Tracheal epithelial cell (primary cell): ENCODE measurements around the gene PRRC2A. TPM values are rescaled to one million over a fixed set of nuclear protein-coding genes. Genes with fewer than 3 reads are reported as not detected.

ENCODE experiments used
- total RNA-seq: library from RNA; depleted of rRNA; stranded (reverse); fragments of >200 nt; gene quantifications from 2 replicates; pipeline ENCODE4 v1.2.1, GENCODE V29; 2014

The PRRC2A gene
- 23.6 and 35.6 TPM in 2 replicates for total RNA-seq

GRCh38 chr6:31620586-31621319, at the start of gene PRRC2A:
PRRC2A (plus strand) TSS chr6:31620715; CDS start chr6:31622790, 2,075 bp downstream.

GRCh38 chr6:31572041-31572911, 48.2 kb upstream of the PRRC2A start, which contains the start of gene LTA:
LTA (plus strand) TSS chr6:31572289; CDS start chr6:31572743, 454 bp downstream.

GRCh38 chr6:31575335-31575901, 45.1 kb upstream of the PRRC2A start, which contains the start of gene TNF:
TNF (plus strand) TSS chr6:31575565; CDS start chr6:31575742, 177 bp downstream.

GRCh38 chr6:31582230-31582643, 38.3 kb upstream of the PRRC2A start, which contains the start of gene LTB:
LTB (minus strand) TSS chr6:31582424; CDS start chr6:31582417, 7 bp downstream.

GRCh38 chr6:31586008-31586407, 34.5 kb upstream of the PRRC2A start, which contains the start of gene LST1:
LST1 (plus strand) TSS chr6:31586277; CDS start chr6:31587300, 1,023 bp downstream.

GRCh38 chr6:31614684-31615578, 5.6 kb upstream of the PRRC2A start, which contains the start of gene AIF1:
AIF1 (plus strand) TSS chr6:31615234; CDS start chr6:31615330, 96 bp downstream.

GRCh38 chr6:31655349-31656237, 35.1 kb downstream of the PRRC2A start, which contains the start of gene APOM:
APOM (plus strand) TSS chr6:31655894; CDS start chr6:31655967, 73 bp downstream.

GRCh38 chr6:31660381-31661261, 40.1 kb downstream of the PRRC2A start, which contains the start of gene C6orf47:
C6orf47 (minus strand) TSS chr6:31660778; CDS start chr6:31659947, 831 bp downstream.

GRCh38 chr6:31664790-31665500, 44.4 kb downstream of the PRRC2A start, which contains the start of gene GPANK1:
GPANK1 (minus strand) TSS chr6:31664997; CDS start chr6:31664478, 519 bp downstream.

GRCh38 chr6:31665501-31666336, 45.2 kb downstream of the PRRC2A start, which contains the start of gene CSNK2B:
CSNK2B (plus strand) TSS chr6:31666080; CDS start chr6:31666832, 752 bp downstream.

GRCh38 chr6:31669676-31670075, 49.2 kb downstream of the PRRC2A start, which contains the start of gene LY6G5B:
LY6G5B (plus strand) TSS chr6:31669976; CDS start chr6:31670951, 975 bp downstream.

GRCh38 chr6:31680226-31681134, 60.0 kb downstream of the PRRC2A start, which contains the start of gene LY6G5C:
LY6G5C (minus strand) TSS chr6:31681067; CDS start chr6:31680373, 694 bp downstream.

